Stimulated activated effector memory CD8-positive, alpha-beta T cell treated with anti-CD3 and anti-CD28 coated beads, Interleukin-12 subunit alpha, Interleukin-12 subunit beta, amount 100 ng/mL, for 72 hours (primary cell): ENCODE measurements around the gene TTLL3.
"Not testable (repeated sequence)": the region's sequence is repeated elsewhere in the genome, so short reads cannot be mapped to it uniquely, and the experiment has no call there.

ENCODE experiments used
- ATAC-seq: fragments of 150-1000 bp; cut with Tn5 transposase; 2 replicates; pipeline ENCODE4 v1.10.0; 2021
- DNase-seq, 2 donors: peaks; one replicate each; pipeline ENCODE4 v3.0.0; 2021 to 2022; ENCODE audit warnings: low spot score in 2 of 2
- H3K27ac Mint-ChIP-seq: one replicate; pipeline ENCODE4 v1.8.0; 2022; ENCODE audit warnings: mild to moderate bottlenecking, mixed read lengths
- H3K36me3 Mint-ChIP-seq: one replicate; pipeline ENCODE4 v1.8.0; 2022; ENCODE audit warnings: mild to moderate bottlenecking, mixed read lengths
- H3K4me1 Mint-ChIP-seq: one replicate; pipeline ENCODE4 v1.8.0; 2022; ENCODE audit warnings: mixed read lengths
- H3K4me3 Mint-ChIP-seq: one replicate; pipeline ENCODE4 v1.8.0; 2022; ENCODE audit warnings: mild to moderate bottlenecking, mixed read lengths
- H3K9me3 Mint-ChIP-seq: one replicate; pipeline ENCODE4 v1.8.0; 2022; ENCODE audit warnings: mixed read lengths

Gene TTLL3

DNA sequence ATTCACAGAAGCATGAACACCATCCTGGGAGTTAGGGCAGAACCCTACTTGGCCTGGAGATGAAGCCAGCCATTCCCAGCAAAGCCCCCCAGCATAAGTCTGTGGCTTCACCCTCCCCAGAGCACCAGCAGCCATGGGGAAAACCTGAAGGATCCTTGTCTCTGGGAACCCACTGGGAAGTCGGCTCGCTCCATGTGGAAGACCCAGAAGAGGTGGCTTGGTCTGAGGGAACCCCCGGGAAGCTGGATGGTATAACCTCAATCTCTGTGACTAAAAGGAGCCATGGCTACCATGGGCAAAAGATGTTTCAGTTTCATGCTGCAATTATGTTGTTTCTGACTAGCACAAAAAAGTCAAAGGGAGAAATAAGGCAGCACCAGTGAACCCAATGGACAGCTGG lies 45.5 kb downstream of the TTLL3 start:
- H3K9me3 Mint-ChIP-seq = no peaks in the 10 kb centered on the region
- no peak overlapping the region for H3K27ac Mint-ChIP-seq
- H3K4me1 Mint-ChIP-seq = peaks cover 10% of the 10 kb centered on the region
- DNase-seq (no peak), ATAC-seq (no peak)
- no peak overlapping the region for H3K4me3 Mint-ChIP-seq
- H3K36me3 Mint-ChIP-seq = peaks cover 6% of the 10 kb centered on the region

DNA sequence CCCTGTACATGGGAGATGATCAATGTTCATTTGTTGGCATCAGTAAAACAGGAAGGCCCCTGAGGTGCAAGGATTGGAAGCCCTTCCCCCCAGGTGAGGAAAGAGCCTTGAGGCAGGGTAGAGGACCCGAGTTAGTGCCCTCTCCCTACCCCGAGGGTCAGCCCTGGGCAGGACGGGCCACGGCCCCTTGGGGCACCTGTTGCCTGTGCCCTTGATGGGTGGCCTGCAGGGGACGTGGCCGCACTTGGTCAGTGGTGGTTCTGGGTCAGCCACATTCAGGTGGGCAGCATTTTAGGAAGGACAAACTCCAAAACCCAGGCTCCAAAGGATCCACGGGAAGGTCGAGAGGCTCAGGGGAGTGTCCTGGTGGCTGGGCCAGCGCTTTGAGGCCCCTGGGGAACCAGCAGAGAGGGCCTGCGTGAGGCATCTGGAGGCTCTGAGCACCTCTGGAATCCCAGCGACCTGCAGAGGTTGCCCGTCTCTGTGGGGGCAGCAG lies 49.5 kb downstream of the TTLL3 start:
- Mint-ChIP-seq H3K4me3 (no peak overlapping the region), H3K36me3 (no peaks in the 10 kb centered on the region), H3K27ac (peak overlapping the region; percentile 86), H3K4me1 (peaks cover 7% of the 10 kb centered on the region), H3K9me3 (no peaks in the 10 kb centered on the region)
- ATAC-seq (no peak), DNase-seq (no peak)

DNA sequence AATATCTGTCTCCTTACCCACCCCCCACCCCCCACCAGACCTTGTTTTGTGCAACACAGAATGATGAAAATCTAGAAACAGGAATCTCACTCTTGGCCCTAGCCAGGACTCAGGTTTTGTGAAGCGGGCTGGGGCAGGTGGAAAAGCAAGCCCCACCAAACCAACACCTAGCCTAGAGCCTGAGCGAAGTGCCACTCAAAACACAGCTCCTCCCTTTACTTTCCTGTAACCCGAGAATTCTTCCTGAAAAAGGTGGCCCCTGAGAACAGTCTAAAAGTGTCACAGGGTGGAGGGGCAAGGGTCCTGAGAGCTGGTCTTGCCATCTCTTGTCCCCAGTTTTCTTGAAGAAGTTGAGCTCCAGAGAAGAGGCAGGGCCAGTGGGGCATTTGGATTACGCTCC lies 51.1 kb downstream of the TTLL3 start:
- H3K9me3 Mint-ChIP-seq = no peaks in the 10 kb centered on the region

DNA sequence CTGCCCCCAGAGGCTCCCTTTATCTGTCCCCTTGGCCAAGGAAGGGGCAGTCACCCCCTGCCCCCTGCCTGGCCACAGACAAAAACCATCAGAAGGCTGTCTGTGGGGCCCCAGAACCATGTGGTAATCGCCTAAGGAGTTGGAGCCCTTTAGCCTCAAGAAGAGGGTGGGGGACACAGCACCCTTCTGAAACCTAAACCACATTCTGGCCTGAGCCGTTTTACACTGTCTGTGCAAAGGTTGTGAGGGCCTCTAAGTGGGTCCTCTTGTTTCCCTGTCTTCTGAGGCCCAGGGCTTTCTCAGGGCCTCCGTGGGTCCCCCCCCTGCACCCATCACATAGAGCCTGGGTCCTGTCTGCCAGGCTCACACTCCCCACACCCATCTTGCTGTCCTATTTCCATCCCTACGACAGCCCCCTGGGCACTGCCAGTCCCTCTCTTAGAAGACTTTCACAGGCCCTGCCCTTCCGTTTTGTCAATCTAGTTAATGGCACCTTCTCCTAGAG lies 51.6 kb downstream of the TTLL3 start:
- Mint-ChIP-seq H3K9me3 (no peaks in the 10 kb centered on the region), H3K27ac (peak overlapping the region; percentile 74), H3K4me1 (peaks cover 7% of the 10 kb centered on the region), H3K4me3 (peak overlapping the region; percentile 33), H3K36me3 (no peaks in the 10 kb centered on the region)
- ATAC-seq = no peak
- DNase-seq = no peak

More for the DNA sequence above, 51.1 kb downstream of the TTLL3 start:
- no peak overlapping the region for H3K4me3 Mint-ChIP-seq
- DNase-seq (no peak), ATAC-seq (no peak)
- peaks cover 7% of the 10 kb centered on the region for H3K4me1 Mint-ChIP-seq
- no peaks in the 10 kb centered on the region for H3K36me3 Mint-ChIP-seq
- H3K27ac Mint-ChIP-seq = no peak overlapping the region

DNA sequence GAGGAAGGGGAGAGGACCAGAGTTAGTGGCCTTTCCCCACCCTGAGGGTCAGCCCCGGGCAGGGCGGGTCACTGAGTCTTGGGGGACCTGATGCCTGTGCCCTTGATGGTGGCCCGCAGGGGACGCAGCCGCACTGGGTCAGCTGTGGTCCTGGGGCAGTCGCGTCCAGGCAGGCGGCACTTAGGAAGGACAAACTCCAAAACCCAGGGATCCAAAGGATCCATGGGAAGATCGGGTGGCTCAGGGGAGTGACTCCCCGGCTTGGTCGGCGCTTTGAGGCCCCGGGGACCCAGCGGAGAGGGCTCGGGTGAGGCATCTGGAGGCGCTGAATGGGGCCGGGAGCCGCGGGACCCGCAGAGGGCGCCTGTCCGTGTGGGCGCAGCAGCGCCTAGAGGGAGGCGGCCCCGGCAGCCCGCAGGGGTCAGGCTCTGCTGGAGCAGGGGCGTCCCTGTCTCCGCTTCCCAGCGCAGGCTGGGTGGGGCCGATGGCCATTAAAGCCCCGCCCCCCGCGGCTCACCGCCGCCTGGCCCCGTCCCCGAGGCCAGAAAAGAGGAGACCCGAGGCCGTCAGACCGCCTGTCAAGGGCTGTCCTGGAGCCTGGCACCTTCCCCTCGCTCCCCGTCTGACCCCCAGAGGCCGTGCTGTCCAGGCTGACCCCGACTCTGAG lies 52.5 kb downstream of the TTLL3 start:
- H3K4me1 Mint-ChIP-seq = peaks cover 7% of the 10 kb centered on the region
- peak overlapping the region; percentile 33 for H3K4me3 Mint-ChIP-seq
- ATAC-seq (peak; percentile 82), DNase-seq (peak in 1 of 2 donors; percentile 10)
- peak overlapping the region; percentile 74 for H3K27ac Mint-ChIP-seq
- no peaks in the 10 kb centered on the region for H3K9me3 Mint-ChIP-seq
- no peaks in the 10 kb centered on the region for H3K36me3 Mint-ChIP-seq

DNA sequence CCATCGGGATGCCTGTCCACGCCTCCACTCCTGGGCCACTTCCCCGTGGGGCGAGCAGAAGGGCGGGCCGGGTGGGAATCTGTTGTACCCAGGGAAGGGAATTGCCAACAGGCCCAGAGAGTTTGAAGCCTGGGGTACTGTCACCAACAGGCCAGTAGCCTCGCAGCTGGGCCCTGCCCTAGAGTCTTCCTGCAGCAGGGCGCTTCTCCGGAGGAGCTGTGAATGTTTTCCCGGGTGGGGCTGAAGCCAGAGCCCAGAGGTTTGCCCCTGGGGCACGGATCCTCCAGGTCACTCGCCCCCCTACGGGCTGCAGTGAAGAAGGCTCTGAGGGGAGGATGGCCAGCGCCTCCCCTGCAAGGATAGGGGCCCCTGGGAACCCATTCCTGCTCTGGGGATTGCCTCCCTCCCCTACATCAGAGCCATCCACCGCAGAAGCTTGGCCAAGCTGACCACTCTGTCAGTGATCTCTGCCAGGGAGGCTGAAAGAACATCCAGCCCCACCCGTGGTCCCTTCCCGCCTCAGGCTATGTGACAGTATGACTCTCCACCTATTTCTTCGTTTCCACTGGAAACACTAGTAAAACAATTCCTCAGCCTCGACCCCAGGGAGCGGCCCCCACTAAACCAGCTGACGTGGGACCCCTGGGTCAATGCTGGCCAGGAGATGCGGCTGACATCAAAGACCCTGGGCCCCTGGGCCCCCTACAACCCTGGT lies 53.2 kb downstream of the TTLL3 start:
- H3K27ac Mint-ChIP-seq = no peak overlapping the region
- no peak overlapping the region for H3K4me3 Mint-ChIP-seq
- ATAC-seq (no peak), DNase-seq (no peak)
- H3K36me3 Mint-ChIP-seq = no peaks in the 10 kb centered on the region
- no peaks in the 10 kb centered on the region for H3K9me3 Mint-ChIP-seq
- peaks cover 7% of the 10 kb centered on the region for H3K4me1 Mint-ChIP-seq

DNA sequence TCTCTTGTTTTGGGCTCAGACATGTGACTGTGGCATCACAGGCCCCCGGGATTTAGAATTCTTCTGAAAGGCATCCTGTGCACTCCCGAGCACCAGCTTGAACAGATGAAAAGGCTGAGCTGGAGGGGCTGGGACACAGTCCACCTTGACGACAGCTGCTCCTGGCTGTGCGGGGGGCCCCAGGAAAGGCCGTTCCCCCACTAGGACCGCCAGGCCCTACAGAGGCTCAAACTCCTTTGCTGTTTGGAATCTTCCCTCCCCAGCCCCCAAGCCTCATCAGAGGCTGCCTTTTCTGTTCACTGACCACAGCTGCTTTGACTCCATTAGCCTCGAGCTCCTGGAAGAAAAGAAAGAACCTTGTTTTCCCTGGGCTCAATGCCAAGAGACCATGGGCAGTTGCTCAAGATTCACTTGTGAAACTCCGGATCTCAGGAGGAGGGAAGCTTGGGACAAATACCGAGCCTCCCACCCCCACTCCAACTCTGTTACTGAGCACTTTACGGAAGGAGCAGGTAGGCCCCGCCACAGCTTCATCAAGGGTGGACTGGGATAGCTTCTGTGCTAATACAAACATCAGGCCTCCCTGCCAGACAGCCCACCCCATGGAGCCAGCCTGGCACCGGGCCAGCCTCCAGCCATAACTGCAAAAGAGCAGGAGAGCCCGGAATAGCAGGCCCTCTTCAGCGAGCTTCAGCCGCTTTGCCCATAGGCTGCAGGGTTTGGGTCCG lies 54.3 kb downstream of the TTLL3 start:
- no peak overlapping the region for H3K27ac Mint-ChIP-seq
- no peaks in the 10 kb centered on the region for H3K9me3 Mint-ChIP-seq
- no peak overlapping the region for H3K4me3 Mint-ChIP-seq
- no peak for ATAC-seq
- DNase-seq = no peak
- no peaks in the 10 kb centered on the region for H3K36me3 Mint-ChIP-seq
- H3K4me1 Mint-ChIP-seq = peaks cover 7% of the 10 kb centered on the region

DNA sequence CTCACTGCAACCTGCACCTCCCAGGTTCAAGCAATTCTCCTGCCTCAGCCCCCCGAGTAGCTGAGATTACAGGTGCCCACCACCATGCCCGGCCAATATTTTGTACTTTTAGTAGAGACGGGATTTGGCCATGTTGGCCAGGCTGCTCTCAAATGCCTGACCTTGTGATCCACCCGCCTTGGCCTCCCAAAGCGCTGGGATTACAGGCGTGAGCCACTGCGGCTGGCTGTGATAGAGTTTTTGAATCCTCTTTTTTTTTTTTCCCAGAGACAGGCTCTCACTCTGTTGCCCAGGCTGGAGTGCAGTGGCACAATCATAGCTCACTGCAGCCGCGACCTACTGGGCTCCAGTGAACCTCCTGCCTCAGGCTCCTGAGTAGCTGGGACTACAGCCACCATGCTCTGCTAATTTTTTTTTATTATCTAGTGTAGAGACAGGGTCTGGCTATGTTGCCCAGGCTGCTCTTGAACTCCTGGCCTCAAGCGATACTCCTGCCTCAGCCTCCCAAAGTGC lies 55.1 kb downstream of the TTLL3 start:
- H3K27ac Mint-ChIP-seq, H3K36me3 Mint-ChIP-seq, ATAC-seq, H3K4me1 Mint-ChIP-seq, DNase-seq, H3K4me3 Mint-ChIP-seq, H3K9me3 Mint-ChIP-seq: not testable (repeated sequence)

DNA sequence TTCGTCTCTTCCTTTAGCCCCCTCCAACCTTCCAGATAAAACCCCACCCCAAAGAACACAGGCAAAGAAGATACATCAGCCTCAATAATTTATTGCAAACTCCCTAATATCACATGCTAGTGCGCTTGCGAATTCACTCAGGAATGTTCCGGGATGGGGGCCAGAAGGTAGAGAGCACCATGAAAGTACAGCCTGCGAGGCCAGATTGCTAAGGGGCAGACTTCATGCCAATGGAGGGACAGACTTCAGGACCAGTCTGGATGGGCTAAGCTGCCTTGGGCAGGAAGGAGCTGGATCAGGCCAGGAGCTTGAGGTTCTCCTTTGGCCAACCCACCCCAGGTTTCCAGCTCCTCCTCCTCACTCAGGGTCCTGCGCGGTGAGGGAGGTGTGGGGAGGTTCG lies 56.6 kb downstream of the TTLL3 start:
- Mint-ChIP-seq H3K4me1 (peaks cover 7% of the 10 kb centered on the region), H3K27ac (no peak overlapping the region), H3K4me3 (no peak overlapping the region), H3K36me3 (no peaks in the 10 kb centered on the region), H3K9me3 (no peaks in the 10 kb centered on the region)
- no peak for DNase-seq
- no peak for ATAC-seq

DNA sequence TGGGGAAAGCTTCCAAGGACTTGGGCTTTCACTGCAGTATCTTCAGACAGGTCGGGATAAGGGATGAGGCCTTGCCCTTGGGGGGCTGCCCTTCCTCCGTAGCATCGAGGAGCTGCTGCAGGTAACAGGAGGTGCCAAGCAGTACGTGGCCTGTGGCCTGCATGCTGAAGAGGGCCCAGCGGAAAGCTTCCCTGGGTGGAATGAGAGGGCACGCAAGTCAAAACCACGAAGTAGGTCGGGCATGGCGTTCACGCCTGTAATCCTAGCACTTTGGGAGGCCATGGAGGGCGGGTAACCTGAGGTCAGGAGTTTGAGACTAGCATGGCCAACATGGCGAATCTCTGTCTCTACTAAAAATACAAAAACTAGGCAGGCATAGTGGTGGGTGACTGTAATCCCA lies 57.0 kb downstream of the TTLL3 start:
- H3K9me3 Mint-ChIP-seq = no peaks in the 10 kb centered on the region
- DNase-seq = no peak
- ATAC-seq = no peak
- peaks cover 3% of the 10 kb centered on the region for H3K4me1 Mint-ChIP-seq
- H3K27ac Mint-ChIP-seq = no peak overlapping the region
- H3K36me3 Mint-ChIP-seq = no peaks in the 10 kb centered on the region
- no peak overlapping the region for H3K4me3 Mint-ChIP-seq

DNA sequence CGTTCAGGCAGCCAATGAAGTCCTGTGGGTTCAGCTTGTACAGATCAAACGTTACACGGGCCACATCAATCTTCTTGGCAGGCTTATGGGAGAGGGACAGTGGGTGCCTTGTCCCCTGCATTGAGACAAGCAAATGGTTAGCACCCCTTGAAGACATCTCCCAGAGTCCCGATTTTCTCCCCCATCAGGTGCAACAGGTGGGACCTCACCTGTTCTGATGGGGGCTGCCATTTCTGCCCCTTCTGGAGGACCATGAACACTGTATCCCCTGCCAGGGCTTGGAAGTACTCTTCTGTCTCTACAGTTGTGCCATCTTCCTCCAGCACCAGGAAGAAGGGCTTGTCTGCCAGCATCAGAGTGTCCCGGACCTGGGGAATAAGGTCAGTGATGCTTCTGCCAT lies 59.9 kb downstream of the TTLL3 start:
- Mint-ChIP-seq H3K4me1 (no peaks in the 10 kb centered on the region), H3K36me3 (no peaks in the 10 kb centered on the region), H3K9me3 (no peaks in the 10 kb centered on the region), H3K4me3 (no peak overlapping the region), H3K27ac (no peak overlapping the region)
- no peak for ATAC-seq
- DNase-seq = no peak

DNA sequence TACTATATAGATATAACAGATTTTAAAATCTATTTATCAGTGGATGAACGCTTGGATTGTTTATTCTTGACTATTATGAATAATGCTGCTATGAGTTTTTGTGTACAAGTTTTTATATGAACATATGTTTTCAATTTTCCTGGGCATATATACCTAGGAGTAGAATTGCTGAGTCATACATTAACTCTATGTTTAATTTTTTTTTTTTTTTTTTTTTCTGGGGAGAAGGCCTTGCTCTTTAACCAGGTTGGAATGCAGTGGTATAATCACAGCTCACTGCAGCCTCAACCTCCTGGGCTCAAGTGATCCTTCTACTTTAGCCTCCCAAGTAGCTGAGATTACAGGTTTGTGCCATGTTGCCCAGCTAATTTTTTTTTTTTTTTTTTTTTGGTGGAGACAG lies 60.9 kb downstream of the TTLL3 start:
- Mint-ChIP-seq H3K27ac (no peak overlapping the region), H3K36me3 (no peaks in the 10 kb centered on the region), H3K4me3 (no peak overlapping the region), H3K9me3 (no peaks in the 10 kb centered on the region), H3K4me1 (no peaks in the 10 kb centered on the region)
- DNase-seq (no peak), ATAC-seq (no peak)

DNA sequence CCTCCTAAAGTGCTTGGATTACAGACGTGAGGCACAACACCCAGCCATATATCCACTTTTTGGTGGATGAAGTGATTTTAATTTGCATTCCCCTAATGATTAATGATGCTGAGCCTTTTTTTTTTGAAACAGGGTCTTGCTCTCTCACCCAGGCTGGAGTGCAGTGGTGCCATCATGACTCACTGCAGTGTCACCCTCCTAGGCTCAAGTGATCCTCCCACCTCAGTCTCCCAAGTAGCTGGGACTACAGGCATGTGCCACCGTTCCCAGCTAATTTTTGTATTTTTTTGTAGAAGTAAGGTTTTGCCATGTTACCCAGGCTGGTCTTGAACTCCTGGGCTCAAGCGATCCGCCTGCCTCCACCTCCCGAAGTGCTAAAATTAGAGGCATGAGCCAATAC lies 62.0 kb downstream of the TTLL3 start:
- not testable (repeated sequence) for H3K9me3 Mint-ChIP-seq, H3K4me3 Mint-ChIP-seq, H3K27ac Mint-ChIP-seq, DNase-seq, ATAC-seq, H3K4me1 Mint-ChIP-seq, H3K36me3 Mint-ChIP-seq

DNA sequence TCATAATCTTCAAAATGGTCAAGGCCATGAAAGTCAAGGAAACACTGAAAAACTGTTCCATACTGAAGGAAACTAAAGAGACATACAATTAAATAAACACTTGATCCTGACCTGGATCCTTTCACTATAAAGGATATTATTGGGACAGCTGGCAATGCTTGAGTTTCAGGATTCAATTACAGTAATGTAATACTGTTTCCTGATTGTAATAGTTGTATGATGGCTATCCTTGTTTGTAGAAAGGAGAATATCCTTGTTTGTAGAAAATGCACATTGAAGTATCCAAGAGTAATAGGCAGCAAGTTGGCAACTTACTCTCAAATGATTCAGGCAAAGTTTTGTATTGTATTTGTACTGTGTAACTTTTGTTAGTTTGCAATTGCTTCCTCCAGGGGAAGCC lies 65.4 kb downstream of the TTLL3 start:
- Mint-ChIP-seq H3K27ac (no peak overlapping the region), H3K4me1 (no peaks in the 10 kb centered on the region), H3K36me3 (no peaks in the 10 kb centered on the region), H3K9me3 (no peaks in the 10 kb centered on the region), H3K4me3 (no peak overlapping the region)
- ATAC-seq = no peak
- no peak for DNase-seq

DNA sequence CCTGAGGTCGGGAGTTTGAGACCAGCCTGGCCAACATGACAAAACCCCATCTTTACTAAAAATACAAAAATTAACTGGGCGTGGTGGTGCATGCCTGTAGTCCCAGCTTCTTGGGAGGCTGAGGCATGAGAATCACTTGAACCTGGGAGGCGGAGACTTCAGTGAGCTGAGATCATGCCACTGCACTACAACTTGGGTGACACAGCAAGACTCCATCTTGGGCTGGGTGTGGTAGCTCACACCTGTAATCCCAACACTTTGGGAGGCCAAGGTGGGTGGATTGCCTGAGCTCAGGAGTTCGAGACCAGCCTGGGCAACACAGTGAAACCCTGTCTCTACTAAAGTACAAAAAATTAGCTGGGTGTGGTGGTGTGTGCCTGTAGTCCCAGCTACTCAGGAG lies 66.2 kb downstream of the TTLL3 start:
- not testable (repeated sequence) for H3K27ac Mint-ChIP-seq, H3K36me3 Mint-ChIP-seq, H3K4me3 Mint-ChIP-seq, DNase-seq, H3K4me1 Mint-ChIP-seq, H3K9me3 Mint-ChIP-seq, ATAC-seq
